HepG2 (cell line): Measurements from ENCODE around the gene MVP. TPM values are rescaled to one million over a fixed set of nuclear protein-coding genes. Genes with fewer than 3 reads are reported as not detected.

Source experiments
- FOXA1 ChIP-seq, 2 experiments: fragments of 450-650 bp in 1 of 2; sonication (generic) in 1 of 2; formaldehyde crosslinking in 1 of 2; IDR thresholded peaks; 2 replicates each; pipeline versions ENCODE4 v1.4.0 to v1.6.1; 2016 to 2020; ENCODE audit warnings: missing genetic modification reagents in 1 of 2
- FOXA3 ChIP-seq: IDR thresholded peaks from 2 replicates; pipeline ENCODE4 v1.6.1; 2016; ENCODE audit warnings: missing genetic modification reagents, missing compliant biosample characterization
- FOXK2 ChIP-seq: fragments of 450-650 bp; IDR thresholded peaks from 2 replicates; pipeline ENCODE4 v1.6.1; 2016
- MLLT10 ChIP-seq: sonication (generic); formaldehyde crosslinking; IDR thresholded peaks from 2 replicates; pipeline ENCODE4 v1.4.0; 2020; ENCODE audit warnings: missing genetic modification reagents
- ONECUT2 ChIP-seq: sonication (generic); formaldehyde crosslinking; IDR thresholded peaks from 2 replicates; pipeline ENCODE4 v1.4.0; 2020; ENCODE audit warnings: missing genetic modification reagents
- SMARCE1 ChIP-seq: fragments of 450-650 bp; IDR thresholded peaks from 2 replicates; pipeline ENCODE4 v1.6.1; 2017; ENCODE audit warnings: borderline replicate concordance
- SUZ12 ChIP-seq: fragments of 150-350 bp; IDR thresholded peaks from 2 replicates; pipeline ENCODE4 v1.6.1; 2014; ENCODE audit warnings: low read depth, low read length
- TAF15 ChIP-seq: fragments of 200-400 bp; formaldehyde crosslinking; IDR thresholded peaks from one replicate; pipeline ENCODE4 v1.6.1; 2018; ENCODE audit warnings: mild to moderate bottlenecking, low read depth, low read length; ENCODE audit not compliant: poor library complexity, severe bottlenecking
- ZKSCAN1 ChIP-seq: fragments of 150-350 bp; IDR thresholded peaks from 2 replicates; pipeline ENCODE4 v1.6.1; 2014; ENCODE audit warnings: low read length
- ZNF207 ChIP-seq: fragments of 450-650 bp; IDR thresholded peaks from 2 replicates; pipeline ENCODE4 v1.6.1; 2016; ENCODE audit warnings: antibody characterized with exemption, borderline replicate concordance
- ZNF230 ChIP-seq: sonication (generic); formaldehyde crosslinking; IDR thresholded peaks from 2 replicates; pipeline ENCODE4 v1.4.0; 2020; ENCODE audit warnings: mild to moderate bottlenecking, missing genetic modification reagents
- ZNF329 ChIP-seq: sonication (generic); formaldehyde crosslinking; IDR thresholded peaks from 2 replicates; pipeline ENCODE4 v1.9.0; 2021; ENCODE audit warnings: low read depth, mild to moderate bottlenecking, missing genetic modification reagents
- ZNF34 ChIP-seq: sonication (generic); formaldehyde crosslinking; IDR thresholded peaks from 2 replicates; pipeline ENCODE4 v1.4.0; 2020; ENCODE audit warnings: mild to moderate bottlenecking, missing genetic modification reagents, borderline replicate concordance
- ZNF547 ChIP-seq: sonication (generic); formaldehyde crosslinking; IDR thresholded peaks from 2 replicates; pipeline ENCODE4 v1.5.1; 2020; ENCODE audit warnings: mild to moderate bottlenecking, missing genetic modification reagents
- ZNF850 ChIP-seq: sonication (generic); formaldehyde crosslinking; conservative IDR thresholded peaks from 2 replicates; pipeline ENCODE4 v1.9.0; 2021; ENCODE audit warnings: mild to moderate bottlenecking, missing genetic modification reagents
- ZSCAN21 ChIP-seq: sonication (generic); formaldehyde crosslinking; IDR thresholded peaks from 2 replicates; pipeline ENCODE4 v1.8.0; 2022; ENCODE audit warnings: mild to moderate bottlenecking, missing genetic modification reagents, moderate library complexity, borderline replicate concordance
- polyA plus RNA-seq, 8 experiments: library from polyadenylated mRNA; depleted of rRNA in 3 of 8; stranded (reverse) in 7 of 8; unstranded in 1 of 8; fragments of >200 nt; fragmentation: Illumina TruSeq in 4 of 8; extraction: Trizol in 4 of 8; gene quantifications; 2 replicates each; pipeline versions ENCODE4 v1.2.1 to v1.2.3, GENCODE V29; 2011 to 2016; ENCODE audit warnings: low read depth in 4 of 8, missing spikeins in 1 of 8, mixed read lengths in 1 of 8; ENCODE audit not compliant: insufficient read depth in 1 of 8
- total RNA-seq, 5 experiments: library from RNA; depleted of rRNA; stranded (reverse); fragments of >200 nt; fragmentation: Illumina TruSeq; extraction: Trizol; gene quantifications; 2 replicates each; pipeline ENCODE4 v1.2.3, GENCODE V29; 2016; ENCODE audit warnings: low read depth in 1 of 5
- TF ChIP-seq, protein P1 (sequence below): sonication (generic); formaldehyde crosslinking; IDR thresholded peaks from 2 replicates; pipeline ENCODE4 v1.4.0; 2020; ENCODE audit warnings: missing genetic modification reagents
- TF ChIP-seq, protein P2 (sequence below): sonication (generic); formaldehyde crosslinking; IDR thresholded peaks from 2 replicates; pipeline ENCODE4 v1.5.0; 2020; ENCODE audit warnings: missing genetic modification reagents, mild to moderate bottlenecking, borderline replicate concordance
- TF ChIP-seq, protein P3 (sequence below): IDR thresholded peaks from 2 replicates; pipeline ENCODE4 v1.6.1; 2016; ENCODE audit warnings: missing compliant biosample characterization, missing genetic modification reagents, borderline replicate concordance
- TF ChIP-seq, protein P4 (sequence below): sonication (generic); formaldehyde crosslinking; IDR thresholded peaks from 2 replicates; pipeline ENCODE4 v1.4.0; 2020; ENCODE audit warnings: missing genetic modification reagents, borderline replicate concordance

Gene MVP
- total and polyA plus RNA-seq, 2 of the 13 experiments (the other 11 are each of a cell fraction or from before 2014, with no cell fraction given) = 22.9 to 43.5 TPM

- TF ChIP-seq, protein P1, sequence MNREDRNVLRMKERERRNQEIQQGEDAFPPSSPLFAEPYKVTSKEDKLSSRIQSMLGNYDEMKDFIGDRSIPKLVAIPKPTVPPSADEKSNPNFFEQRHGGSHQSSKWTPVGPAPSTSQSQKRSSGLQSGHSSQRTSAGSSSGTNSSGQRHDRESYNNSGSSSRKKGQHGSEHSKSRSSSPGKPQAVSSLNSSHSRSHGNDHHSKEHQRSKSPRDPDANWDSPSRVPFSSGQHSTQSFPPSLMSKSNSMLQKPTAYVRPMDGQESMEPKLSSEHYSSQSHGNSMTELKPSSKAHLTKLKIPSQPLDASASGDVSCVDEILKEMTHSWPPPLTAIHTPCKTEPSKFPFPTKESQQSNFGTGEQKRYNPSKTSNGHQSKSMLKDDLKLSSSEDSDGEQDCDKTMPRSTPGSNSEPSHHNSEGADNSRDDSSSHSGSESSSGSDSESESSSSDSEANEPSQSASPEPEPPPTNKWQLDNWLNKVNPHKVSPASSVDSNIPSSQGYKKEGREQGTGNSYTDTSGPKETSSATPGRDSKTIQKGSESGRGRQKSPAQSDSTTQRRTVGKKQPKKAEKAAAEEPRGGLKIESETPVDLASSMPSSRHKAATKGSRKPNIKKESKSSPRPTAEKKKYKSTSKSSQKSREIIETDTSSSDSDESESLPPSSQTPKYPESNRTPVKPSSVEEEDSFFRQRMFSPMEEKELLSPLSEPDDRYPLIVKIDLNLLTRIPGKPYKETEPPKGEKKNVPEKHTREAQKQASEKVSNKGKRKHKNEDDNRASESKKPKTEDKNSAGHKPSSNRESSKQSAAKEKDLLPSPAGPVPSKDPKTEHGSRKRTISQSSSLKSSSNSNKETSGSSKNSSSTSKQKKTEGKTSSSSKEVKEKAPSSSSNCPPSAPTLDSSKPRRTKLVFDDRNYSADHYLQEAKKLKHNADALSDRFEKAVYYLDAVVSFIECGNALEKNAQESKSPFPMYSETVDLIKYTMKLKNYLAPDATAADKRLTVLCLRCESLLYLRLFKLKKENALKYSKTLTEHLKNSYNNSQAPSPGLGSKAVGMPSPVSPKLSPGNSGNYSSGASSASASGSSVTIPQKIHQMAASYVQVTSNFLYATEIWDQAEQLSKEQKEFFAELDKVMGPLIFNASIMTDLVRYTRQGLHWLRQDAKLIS (CRISPR knock-in tag) = peak; percentile 89; the same call in 1 of the 2 replicates
- TF ChIP-seq TAF15 (peak; percentile 85), FOXA3 (peak; percentile 94), ZNF34 (CRISPR knock-in tag) (peak; percentile 62; the same call in 1 of the 2 replicates), ZKSCAN1 (no peak), MLLT10 (no peak), ZNF230 (CRISPR knock-in tag) (peak; percentile 83; the same call in 1 of the 2 replicates), FOXK2 (peak; percentile 92), SUZ12 (no peak), ZSCAN21 (CRISPR knock-in tag) (peak; percentile 97), ZNF850 (CRISPR knock-in tag) (0 out of 2 replicates have a peak, but pooled peaks have one; percentile 51), ONECUT2 (no peak; the same call in 1 of the 2 replicates), ZNF207 (no peak), ZNF329 (CRISPR knock-in tag) (peak; percentile 92), SMARCE1 (no peak), ZNF547 (CRISPR knock-in tag) (peak; percentile 90), FOXA1 (IDR thresholded peaks at IDR 0.05) (no peak), FOXA1 (CRISPR knock-in tag; IDR thresholded peaks at IDR 0.05) (peak; percentile 97)
- TF ChIP-seq, protein P2, sequence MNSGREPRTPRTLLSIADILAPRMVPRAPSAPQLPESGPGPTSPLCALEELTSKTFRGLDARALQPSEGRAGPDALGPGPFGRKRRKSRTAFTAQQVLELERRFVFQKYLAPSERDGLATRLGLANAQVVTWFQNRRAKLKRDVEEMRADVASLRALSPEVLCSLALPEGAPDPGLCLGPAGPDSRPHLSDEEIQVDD (CRISPR knock-in tag) = peak; percentile 91; the same call in 1 of the 2 replicates
- TF ChIP-seq, protein P3, sequence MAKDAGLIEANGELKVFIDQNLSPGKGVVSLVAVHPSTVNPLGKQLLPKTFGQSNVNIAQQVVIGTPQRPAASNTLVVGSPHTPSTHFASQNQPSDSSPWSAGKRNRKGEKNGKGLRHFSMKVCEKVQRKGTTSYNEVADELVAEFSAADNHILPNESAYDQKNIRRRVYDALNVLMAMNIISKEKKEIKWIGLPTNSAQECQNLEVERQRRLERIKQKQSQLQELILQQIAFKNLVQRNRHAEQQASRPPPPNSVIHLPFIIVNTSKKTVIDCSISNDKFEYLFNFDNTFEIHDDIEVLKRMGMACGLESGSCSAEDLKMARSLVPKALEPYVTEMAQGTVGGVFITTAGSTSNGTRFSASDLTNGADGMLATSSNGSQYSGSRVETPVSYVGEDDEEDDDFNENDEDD (CRISPR knock-in tag) = peak; percentile 96
- TF ChIP-seq, protein P4, sequence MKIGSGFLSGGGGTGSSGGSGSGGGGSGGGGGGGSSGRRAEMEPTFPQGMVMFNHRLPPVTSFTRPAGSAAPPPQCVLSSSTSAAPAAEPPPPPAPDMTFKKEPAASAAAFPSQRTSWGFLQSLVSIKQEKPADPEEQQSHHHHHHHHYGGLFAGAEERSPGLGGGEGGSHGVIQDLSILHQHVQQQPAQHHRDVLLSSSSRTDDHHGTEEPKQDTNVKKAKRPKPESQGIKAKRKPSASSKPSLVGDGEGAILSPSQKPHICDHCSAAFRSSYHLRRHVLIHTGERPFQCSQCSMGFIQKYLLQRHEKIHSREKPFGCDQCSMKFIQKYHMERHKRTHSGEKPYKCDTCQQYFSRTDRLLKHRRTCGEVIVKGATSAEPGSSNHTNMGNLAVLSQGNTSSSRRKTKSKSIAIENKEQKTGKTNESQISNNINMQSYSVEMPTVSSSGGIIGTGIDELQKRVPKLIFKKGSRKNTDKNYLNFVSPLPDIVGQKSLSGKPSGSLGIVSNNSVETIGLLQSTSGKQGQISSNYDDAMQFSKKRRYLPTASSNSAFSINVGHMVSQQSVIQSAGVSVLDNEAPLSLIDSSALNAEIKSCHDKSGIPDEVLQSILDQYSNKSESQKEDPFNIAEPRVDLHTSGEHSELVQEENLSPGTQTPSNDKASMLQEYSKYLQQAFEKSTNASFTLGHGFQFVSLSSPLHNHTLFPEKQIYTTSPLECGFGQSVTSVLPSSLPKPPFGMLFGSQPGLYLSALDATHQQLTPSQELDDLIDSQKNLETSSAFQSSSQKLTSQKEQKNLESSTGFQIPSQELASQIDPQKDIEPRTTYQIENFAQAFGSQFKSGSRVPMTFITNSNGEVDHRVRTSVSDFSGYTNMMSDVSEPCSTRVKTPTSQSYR (CRISPR knock-in tag) = peak; percentile 78
These were observed 14.8 kb upstream of the MVP start (continued) for GRCh38 chr16:29805232-29806098.
